Dedifferentiated amniotic fluid mesenchymal stem cell (primary cell): Measurements from ENCODE around the gene PHGDH.

Experiments used
- DNase-seq: peaks from one replicate; pipeline ENCODE4 v3.0.0-alpha.2; 2016; ENCODE audit errors: extremely low spot score

Gene PHGDH

GRCh38 chr1:119790451-119791198, 78.9 kb downstream of the PHGDH start:
- DNase-seq, result no peak

GRCh38 chr1:119791377-119791776, 79.6 kb downstream of the PHGDH start:
- DNase-seq, result no peak
